AG04450 (cell line): ENCODE data around the gene ERC1. TPM values are rescaled to one million over a fixed set of nuclear protein-coding genes. Genes with fewer than 3 reads are reported as not detected.

Experiments
- CTCF ChIA-PET: fragments of 300-600, 350-600 bp; formaldehyde crosslinking; extraction: SDS; loops from one replicate; lab custom pipeline; 2022; ENCODE audit warnings: antibody characterized with exemption, inconsistent platforms; lab: Charles Lee
- POLR2A ChIA-PET: fragments of 350-600 bp; formaldehyde crosslinking; extraction: SDS; loops from one replicate; lab custom pipeline; 2021; ENCODE audit warnings: antibody characterized with exemption, inconsistent platforms; lab: Yijun Ruan, JAX
- DNase-seq: peaks from one replicate; pipeline ENCODE4 v3.0.0-alpha.2; 2011; ENCODE audit warnings: low read depth, low spot score
- H3K27ac ChIP-seq: one replicate; pipeline ENCODE4 v1.5.1; 2012; ENCODE audit warnings: low read depth, low read length, control low read depth
- H3K27me3 ChIP-seq: one replicate; pipeline ENCODE4 v1.6.0; 2012; ENCODE audit warnings: low read length; ENCODE audit not compliant: control insufficient read depth, insufficient read depth
- H3K4me3 ChIP-seq: 2 replicates; pipeline ENCODE4 v1.5.1; 2011; ENCODE audit warnings: mild to moderate bottlenecking, low read depth, low read length, control low read depth
- H3K9me3 ChIP-seq: 2 replicates; pipeline ENCODE4 v1.5.1; 2012; ENCODE audit warnings: low read length; ENCODE audit not compliant: control insufficient read depth, insufficient read depth
- polyA plus RNA-seq: library from polyadenylated mRNA; depleted of rRNA; stranded (reverse); fragments of >200 nt; gene quantifications from 2 replicates; pipeline ENCODE4 v1.2.3, GENCODE V29; 2011
- TF ChIP-seq, protein P1 (sequence below): IDR thresholded peaks from 2 replicates; pipeline ENCODE4 v1.5.1; 2011; ENCODE audit warnings: low read depth, low read length, control low read depth, inconsistent platforms

Gene ERC1
- polyA plus RNA-seq, 1 experiment = 28.6 TPM

DNA sequence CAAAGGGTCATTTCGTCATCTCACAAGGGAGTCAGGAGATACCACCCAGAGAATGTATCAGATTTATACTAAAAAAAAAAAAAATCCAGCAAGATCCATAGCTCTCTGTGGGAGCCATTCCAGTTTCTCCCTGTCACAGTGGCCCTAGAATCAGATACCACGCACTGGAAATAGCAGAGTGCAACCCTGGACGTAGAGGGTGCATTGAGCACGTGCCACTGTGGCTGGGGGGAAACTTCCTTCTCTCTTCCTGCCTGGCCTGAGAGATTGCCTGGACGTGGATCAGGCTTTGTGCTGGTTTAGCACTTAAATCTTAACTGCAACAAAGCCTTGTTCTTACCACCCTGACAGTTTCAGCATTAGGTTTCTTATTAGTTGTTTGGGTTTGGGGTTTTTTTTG is 479.0 kb downstream of the ERC1 start:
- DNase-seq = no peak
- no peak overlapping the region for H3K4me3 ChIP-seq
- TF ChIP-seq, protein P1, sequence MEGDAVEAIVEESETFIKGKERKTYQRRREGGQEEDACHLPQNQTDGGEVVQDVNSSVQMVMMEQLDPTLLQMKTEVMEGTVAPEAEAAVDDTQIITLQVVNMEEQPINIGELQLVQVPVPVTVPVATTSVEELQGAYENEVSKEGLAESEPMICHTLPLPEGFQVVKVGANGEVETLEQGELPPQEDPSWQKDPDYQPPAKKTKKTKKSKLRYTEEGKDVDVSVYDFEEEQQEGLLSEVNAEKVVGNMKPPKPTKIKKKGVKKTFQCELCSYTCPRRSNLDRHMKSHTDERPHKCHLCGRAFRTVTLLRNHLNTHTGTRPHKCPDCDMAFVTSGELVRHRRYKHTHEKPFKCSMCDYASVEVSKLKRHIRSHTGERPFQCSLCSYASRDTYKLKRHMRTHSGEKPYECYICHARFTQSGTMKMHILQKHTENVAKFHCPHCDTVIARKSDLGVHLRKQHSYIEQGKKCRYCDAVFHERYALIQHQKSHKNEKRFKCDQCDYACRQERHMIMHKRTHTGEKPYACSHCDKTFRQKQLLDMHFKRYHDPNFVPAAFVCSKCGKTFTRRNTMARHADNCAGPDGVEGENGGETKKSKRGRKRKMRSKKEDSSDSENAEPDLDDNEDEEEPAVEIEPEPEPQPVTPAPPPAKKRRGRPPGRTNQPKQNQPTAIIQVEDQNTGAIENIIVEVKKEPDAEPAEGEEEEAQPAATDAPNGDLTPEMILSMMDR = no peak
- peaks cover 4% of the 10 kb centered on the region; the same call in 1 of the 2 replicates for H3K9me3 ChIP-seq
- H3K27me3 ChIP-seq = no peaks in the 10 kb centered on the region
- CTCF ChIA-PET = interaction anchor here (1.5 kb wide), 1 partner anchor 352 kb away, joined by 7 read pairs; no protein-coding TSS in a partner anchor
- POLR2A ChIA-PET = interaction anchor here (0.5 to 1.1 kb wide), 2 partner anchors 25 to 96 kb away, joined by 3 to 4 read pairs; no protein-coding TSS in a partner anchor
- no peak overlapping the region for H3K27ac ChIP-seq

DNA sequence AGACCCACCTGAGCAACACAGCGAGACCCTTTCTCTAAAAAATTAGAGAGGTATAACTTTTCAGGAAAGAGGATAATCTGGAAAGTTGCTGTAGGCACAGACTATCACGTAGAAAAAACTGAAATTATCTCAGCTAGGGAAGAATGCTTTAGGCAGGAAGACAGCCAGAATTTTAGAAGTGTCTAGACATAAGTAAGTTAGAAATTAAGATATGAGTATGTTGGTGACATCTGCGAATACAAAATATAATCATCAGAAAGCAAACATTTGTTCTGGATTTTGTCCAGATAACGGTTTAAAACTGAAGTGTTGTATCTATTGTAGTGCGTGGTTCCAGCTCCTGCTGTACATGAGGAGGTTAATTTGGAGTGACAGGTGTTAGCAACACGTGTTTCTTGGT is 480.2 kb downstream of the ERC1 start:
- no peak overlapping the region for H3K4me3 ChIP-seq
- H3K27me3 ChIP-seq = no peaks in the 10 kb centered on the region
- TF ChIP-seq, protein P1 = no peak
- POLR2A ChIA-PET = interaction anchor here (0.5 kb wide), 1 partner anchor 9 kb away, joined by 3 read pairs; no protein-coding TSS in a partner anchor
- DNase-seq = no peak
- H3K9me3 ChIP-seq = no peaks in the 10 kb centered on the region
- CTCF ChIA-PET = interaction anchor here (1.2 kb wide), 1 partner anchor 353 kb away, joined by 6 read pairs; no protein-coding TSS in a partner anchor
- no peak overlapping the region for H3K27ac ChIP-seq

DNA sequence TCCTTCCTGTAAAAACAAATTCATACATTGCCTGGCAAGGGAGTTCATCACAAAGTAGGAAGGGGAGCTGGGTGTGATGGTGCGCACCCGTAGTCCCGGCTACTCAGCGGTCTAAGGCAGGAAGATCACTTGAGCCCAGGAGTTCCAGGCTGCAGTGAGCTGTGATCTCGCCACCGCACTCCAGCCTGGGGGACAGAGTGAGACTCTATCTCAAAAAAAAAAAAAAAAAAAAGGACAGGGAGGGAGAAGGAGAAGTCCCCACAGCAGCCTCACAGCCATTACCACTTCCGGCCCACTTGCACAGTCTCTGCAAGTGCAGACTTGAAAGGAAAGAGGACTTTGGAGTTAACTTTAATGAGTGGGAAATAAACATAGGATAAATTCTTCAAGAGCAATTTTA is 482.4 kb downstream of the ERC1 start:
- DNase-seq = no peak
- Histone ChIP-seq H3K9me3 (no peaks in the 10 kb centered on the region), H3K4me3 (no peak overlapping the region), H3K27me3 (no peaks in the 10 kb centered on the region), H3K27ac (peak overlapping the region; percentile 98)
- TF ChIP-seq, protein P1 = no peak
- POLR2A ChIA-PET = interaction anchor here (0.6 to 1.8 kb wide), 9 partner anchors 15 to 1348 kb away, joined by 3 to 14 read pairs (median 7); partner anchors contain the start of gene RAD52
- CTCF ChIA-PET = interaction anchor here (0.7 to 2.8 kb wide), 2 partner anchors 114 to 355 kb away, joined by 5 to 22 read pairs; no protein-coding TSS in a partner anchor

DNA sequence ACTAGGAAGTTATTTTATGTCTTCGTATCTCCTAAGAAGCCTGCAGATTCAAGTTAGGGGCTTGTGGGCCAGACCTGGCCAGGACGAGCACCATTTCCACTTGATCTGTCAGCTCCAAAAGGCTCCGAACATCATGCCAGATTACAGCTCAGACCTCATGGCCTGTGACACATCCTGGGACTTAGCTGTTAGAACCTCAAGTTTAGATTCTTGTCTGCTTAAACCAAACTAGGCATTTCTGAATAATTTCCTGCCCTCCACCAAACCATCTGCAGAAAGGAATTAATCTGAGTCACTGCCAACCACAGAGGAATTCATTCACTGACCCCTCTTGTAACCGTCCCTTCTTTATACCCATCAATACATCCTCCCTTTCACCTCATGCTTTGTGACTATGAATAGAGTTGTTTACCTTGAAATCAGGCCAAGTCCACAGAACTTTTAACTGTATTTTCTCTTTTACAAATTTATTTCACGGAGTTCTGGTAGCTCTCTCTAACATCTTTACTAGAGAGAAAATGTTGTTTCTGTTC is 483.1 kb downstream of the ERC1 start:
- POLR2A ChIA-PET = interaction anchor here (0.5 to 1.8 kb wide), 13 partner anchors 15 to 1347 kb away, joined by 3 to 14 read pairs (median 4); no protein-coding TSS in a partner anchor
- CTCF ChIA-PET = interaction anchor here (2.8 kb wide), 1 partner anchor 356 kb away, joined by 22 read pairs; no protein-coding TSS in a partner anchor
- peak overlapping the region; percentile 98 for H3K27ac ChIP-seq

More for the DNA sequence above, 483.1 kb downstream of the ERC1 start:
- Histone ChIP-seq H3K4me3 (peak overlapping the region; percentile 44), H3K27me3 (no peaks in the 10 kb centered on the region), H3K9me3 (no peaks in the 10 kb centered on the region)
- peak; percentile 92 for DNase-seq
- TF ChIP-seq, protein P1 = no peak
